ENCODE data around the gene VPS29. TPM values are rescaled to one million over a fixed set of nuclear protein-coding genes. Genes with fewer than 3 reads are reported as not detected.
"Not testable (repeated sequence)": the region's sequence is repeated elsewhere in the genome, so short reads cannot be mapped to it uniquely, and the experiment has no call there.

VPS29 gene
- 59.9 and 64.8 TPM in 2 replicates for total RNA-seq
- 82.2 TPM for polyA plus RNA-seq (2012)

DNA sequence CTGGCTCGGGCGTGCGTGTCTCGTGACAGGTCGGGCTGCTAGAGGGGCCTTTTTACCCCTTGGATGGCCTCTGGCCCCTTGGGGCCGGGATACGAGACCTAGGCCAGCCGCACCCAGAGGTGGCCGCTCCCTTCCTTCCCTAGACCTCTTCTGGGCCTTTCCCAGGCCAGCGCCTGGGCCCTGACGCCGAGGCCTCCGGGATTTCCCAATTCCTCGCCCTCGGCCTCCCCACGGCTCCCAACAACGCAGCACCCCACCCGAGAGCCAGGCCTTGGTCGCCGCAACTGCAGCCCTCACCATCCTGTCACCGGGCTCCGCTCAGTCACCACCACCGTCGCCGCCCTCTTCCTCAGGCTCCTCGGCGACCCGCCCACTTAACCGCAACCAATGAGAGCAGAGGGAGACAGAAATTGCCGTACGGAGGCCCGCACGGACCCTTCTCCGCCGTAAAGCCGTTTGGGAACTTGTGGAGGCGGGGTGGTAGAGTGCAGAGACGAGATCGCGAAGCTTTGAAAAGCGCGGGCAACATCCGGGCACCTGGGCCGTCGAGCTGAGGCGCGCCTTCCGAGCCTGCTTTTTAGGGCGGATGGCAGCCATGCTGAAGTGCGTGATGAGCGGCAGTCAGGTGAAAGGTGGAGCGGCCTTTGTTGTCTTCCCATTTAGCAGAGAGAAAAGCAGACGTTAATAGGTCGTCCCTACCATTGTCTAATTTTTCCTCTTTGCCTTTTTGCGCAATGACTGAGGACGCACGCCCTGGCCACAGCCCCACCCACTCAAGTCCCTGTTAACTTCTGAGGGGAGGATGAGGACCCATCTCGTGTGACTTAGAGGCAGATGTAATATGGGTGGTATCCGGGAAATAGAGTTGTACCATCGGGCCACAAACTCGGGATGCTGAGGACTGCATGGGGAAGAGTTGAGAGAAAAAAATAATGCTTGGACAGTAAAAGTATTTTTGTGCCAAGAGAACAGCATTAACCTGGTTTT is at the start of gene VPS29, which contains the start of gene RAD9B:
TSS of gene VPS29 (minus strand) at position 360 of the 987 bp plus-strand sequence. CDS start at position 300, 60 bp downstream.
TSS of gene RAD9B (plus strand) at position 580 of the 987 bp plus-strand sequence. CDS start at position 587, 7 bp downstream.
- peak; percentile 99 for DNase-seq (ENCODE audit: low read depth)

DNA sequence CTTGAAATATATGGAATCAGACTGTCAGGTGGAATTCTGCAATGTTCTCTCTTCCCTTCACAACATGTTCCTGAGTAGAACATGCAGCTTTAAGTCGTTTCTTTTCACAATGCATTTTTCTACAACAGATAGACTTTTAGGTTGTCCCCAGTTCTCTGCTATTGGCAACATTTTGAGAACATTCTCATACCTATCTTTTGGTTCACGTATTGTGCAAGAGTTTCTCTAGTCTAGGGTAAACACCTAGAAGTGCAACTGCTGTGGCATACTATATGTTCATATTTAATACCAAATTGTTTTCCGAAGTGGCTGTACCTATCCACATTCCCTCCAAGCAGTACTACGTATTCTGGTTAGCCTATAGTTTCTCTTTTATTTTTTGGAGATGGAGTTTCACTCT is 49.1 kb upstream of the VPS29 start:
- no peak for DNase-seq (ENCODE audit: low read depth)

DNA sequence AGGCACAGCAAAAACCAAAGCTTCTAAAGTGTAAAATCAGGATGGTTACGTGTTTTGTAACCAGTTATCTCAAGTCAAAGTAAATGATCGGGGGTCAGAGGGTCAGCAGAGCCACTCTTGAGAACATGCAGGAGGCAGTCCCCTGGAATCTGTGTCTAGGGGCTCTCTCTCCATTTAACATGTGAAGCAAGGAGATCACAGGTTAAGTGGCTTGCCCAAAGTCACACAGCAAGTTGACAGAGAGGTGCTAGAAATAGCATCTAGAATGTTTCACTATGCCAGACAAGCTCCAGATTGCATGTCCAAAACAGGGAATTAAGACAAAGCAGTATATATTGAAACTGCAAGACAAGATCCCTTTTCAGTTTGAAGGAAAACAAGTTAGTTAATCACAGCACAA is 47.8 kb upstream of the VPS29 start:
- DNase-seq (ENCODE audit: low read depth) = no peak

DNA sequence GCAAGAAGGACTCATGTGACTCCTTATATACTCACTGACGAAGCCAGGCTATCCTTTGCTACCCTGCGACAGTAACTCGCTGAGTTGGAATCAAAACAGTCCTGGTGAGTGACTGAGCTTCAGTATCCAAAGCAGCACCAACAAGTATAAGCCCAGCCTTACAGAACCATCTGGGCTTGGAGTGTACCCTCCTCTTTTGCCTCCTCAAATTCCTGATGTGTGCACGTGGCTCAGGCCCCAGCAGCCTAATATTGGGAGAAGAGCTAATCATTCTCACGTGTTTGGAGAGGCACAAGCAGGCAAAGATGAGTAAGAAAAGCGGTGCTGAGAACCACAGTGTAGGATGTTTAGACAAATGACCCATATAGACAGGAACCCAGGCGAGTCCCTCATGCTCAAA is 46.8 kb upstream of the VPS29 start:
- no peak for DNase-seq (ENCODE audit: low read depth)

DNA sequence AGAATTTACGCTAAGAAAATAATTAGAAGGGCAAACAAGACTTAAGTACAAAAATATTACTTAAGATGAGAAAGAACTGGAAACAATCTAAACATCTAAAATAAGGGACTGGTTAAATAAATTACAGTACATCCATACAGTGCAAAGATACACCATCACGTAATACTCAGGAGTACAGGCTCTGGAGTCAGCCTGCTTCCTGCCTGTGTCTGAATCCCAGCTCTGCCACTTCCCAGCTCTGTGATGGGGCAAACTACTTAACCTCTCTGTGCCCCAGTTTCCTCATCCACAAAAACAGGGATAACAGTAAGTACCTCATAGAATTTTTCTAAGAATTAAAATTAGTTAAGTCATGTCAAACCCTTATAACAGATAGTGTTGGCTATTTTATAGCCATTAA is 45.2 kb upstream of the VPS29 start:
- no peak for DNase-seq (ENCODE audit: low read depth)

DNA sequence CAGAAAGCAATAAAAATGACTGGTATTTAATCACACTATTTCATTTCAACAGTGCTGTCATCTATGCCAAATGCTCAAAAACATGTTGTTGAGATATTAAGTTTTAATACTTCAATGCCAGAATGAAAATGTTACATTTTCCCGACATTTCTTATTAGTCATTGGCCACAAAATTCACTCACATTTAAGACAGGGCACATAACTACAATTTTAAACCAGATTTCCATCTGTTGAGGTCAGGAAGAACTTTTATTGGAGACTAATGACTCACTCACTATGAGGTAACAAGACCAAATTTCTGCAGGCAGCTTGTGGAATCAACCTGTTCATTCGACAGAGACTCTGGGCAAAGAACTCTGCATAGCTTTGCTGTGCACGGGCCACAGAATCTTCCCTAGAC is 44.4 kb upstream of the VPS29 start:
- DNase-seq (ENCODE audit: low read depth) = peak; percentile 83

DNA sequence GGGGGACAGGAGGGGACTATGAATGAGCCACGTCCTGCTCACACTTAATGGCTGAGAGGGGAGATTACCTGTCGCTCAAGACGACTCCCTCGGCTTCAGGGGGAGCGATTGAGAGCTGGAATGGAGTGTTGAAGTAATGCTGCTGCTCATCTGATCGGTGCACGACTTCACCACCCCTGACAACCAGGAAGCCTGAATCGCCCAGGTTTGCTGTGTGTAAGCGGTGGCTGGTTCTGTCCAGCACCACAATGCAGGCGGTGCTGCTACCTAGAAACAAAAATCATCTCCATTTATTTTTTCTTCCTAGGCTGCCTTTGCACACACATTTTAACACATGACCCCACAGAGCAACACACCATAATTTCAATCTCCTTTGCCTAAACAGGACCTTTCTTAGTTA is 43.9 kb upstream of the VPS29 start:
- DNase-seq (ENCODE audit: low read depth) = no peak

DNA sequence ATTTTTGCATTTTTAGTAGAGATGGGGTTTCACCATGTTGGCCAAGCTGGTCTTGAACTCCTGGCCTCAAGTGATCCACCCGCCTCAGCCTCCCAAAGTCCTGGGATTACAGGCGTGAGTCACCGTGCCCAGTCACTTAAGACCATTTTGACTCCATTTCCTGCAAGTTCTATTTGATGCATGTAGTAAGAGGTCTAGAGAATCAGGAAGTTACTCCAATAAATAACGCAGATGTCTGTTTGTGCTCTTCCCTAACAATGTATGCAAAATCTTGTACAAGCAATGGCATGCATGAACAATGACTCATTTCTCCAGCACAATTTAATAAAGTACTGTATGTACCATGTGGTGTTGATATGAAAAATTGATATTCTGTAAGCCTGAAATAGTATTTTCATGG is 43.3 kb upstream of the VPS29 start:
- DNase-seq (ENCODE audit: low read depth) = not testable (repeated sequence)

DNA sequence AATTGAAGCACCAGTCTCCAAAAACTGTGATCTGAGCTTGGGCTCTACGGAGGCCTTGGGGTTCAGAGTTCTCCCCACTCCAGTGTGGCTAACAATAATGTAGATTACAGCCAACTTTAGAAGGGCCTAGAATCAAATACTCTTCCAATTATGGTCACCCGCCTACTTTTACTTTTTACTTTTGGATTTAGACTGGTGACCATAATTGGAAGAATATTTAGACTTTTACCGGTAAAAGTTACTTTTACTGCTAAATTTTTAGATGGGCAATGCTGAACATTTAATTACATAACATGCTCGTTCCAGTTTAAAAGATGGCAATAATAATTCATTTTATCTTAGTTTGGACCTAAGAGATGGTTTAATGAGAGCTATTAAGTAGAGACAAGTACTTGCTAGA is 42.1 kb upstream of the VPS29 start:
- DNase-seq (ENCODE audit: low read depth) = no peak

DNA sequence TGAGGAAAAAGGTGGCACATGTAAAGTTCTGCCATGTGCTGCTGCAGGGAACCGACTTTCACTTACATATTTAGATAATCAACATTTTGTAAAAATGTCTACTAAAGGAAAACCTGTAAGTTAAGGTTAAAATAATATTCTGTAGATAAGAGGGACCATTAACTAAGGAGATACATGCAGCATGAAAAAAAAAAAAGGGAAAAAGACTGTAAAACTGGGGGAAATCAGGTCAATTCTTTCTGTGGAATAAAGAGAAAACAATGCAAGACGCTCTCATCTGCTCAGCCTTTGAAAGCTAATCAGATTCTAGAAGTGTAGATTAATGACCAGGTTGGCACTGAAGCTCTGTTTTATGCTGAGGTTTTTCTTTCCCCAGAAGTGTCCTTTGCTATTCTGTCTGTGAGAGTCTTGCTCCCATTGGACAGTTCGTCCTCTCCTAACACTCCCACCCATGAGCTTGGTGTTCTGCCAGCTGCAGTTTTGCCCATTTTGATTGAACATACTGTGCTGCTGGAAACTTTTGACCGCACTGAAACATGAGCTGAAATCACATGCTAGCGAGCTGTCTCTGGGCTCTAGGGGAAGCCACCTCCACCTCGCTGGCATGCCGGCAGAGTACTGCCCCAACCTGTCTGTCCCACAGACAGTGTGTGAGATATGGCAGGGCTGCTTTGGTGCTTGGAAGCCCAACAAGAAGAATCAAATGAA is 41.5 kb upstream of the VPS29 start:
- peak; percentile 94 for DNase-seq (ENCODE audit: low read depth)

DNA sequence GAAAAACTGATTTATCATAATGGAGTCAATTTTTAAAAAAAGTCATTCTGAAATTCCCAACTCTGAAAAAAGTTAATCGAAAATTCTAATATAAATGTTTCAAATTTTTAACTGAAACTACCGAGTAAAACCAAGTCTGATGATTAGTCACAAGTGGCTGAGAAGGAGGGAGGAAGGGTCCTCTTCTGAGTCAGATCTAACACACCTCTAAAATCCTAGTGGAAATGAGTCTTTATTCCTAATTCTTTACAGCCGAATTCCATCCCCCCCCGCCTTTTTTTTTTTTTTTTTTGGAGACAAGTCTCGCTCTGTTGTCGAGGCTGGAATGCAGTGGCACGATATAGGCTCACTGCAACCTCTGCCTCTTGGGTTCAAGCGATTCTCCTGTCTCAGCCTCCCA is 38.1 kb upstream of the VPS29 start:
- no peak for DNase-seq (ENCODE audit: low read depth)

DNA sequence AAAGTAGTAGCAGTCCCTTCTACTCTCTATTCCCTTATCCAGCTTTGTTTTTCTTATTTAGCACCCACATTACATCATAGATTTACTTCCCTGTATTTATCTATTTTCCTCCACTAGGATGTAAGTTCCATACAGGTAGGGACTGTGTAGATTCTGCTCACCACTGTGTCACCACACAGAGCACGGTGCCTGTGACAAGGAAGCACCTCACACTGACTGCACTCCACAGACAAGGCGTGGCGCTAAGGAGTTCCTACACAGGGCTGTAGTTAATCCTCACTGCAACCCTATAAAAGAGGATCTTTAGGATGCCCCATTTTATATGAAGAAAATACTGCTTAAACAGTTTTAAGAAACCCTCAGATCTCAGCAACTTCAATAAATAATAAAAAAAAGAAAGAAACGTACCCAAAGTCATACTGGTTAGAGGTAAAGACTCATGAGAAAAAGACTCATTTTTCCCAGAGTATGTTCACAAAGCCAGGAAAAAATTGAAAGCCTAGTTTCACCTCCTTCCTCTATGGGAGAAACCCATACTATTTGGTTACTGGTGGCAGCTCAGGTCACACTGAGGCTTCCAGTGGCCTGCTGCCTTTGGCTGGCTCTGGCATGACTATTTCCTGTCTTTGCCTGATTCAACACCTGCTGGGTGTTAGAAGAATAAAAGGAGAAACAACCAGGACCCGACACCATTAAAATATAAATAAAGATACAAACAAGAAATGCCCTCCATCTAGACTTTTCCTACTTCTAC is 37.1 kb upstream of the VPS29 start:
- DNase-seq (ENCODE audit: low read depth) = peak; percentile 57

DNA sequence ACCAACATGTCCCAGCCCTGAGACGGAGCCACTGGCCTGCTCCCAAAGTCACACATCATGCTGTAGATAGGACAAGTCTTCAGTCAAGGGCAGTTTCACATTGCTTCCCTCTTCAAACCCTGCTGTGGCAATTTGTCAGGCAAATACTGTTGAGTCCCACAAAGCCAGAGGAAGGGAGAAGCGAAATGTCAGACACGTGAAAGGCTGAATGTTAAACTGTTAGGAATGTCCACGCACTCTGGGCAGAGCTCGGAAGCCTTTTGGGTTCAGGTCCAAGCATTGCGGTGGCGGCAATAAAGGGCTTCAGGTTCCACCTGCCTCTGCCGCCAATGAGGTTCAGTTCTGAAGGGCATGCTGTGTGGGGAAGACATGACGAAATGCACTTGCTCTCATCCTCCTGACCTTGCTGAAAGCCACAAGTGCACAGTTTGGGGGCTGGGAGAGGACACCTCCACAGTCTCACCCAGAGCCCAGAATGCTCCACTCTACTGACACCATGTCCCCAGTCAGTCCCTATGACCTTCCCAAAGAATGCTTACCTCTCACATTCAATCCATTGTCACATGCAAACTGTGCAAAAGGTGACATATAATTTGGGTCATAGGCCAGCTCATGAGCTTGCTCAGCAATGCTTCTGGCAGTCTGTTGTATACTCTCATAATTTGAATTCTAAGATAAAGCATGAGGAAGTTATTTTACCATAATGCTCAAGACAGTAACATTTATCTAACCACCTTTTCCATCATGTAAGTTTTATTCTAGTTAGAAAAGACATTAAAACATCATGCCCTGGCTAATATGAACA is 35.9 kb upstream of the VPS29 start:
- DNase-seq (ENCODE audit: low read depth) = peak; percentile 93

DNA sequence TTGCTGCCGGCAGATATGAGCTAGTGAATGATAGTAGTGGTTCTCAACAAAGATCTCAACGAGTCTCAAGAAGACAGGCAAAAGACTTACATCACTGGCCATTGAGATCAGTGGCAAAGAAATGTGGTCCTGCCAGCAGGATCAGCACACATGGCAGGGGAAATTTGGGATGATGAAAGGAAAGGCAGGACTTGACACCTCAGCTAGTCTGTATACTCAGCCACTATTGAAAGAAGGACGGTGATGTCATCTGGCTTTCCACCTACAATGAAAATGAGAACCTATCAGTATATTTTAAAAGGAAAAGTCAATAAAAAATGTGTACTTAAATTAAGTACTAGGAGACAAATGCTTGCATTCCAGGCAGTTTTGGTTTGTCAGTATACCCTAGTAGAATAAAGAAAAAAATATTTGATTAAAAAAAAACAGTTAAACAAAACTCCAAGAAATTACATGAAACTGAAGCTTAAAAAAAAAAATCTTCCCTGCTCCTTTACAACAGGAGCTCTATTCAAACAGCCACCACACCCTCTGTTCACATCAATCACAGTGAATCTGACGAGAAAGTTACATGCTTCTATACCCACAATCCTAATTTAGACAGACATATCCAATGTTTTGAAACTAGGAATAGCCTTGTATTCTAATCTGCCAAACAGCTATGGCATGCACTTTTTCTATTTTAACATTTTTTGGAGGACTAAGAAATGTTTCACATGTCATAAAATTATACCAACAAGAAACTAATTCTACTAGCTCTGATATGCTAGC is 35.1 kb upstream of the VPS29 start:
- peak; percentile 94 for DNase-seq (ENCODE audit: low read depth)

DNA sequence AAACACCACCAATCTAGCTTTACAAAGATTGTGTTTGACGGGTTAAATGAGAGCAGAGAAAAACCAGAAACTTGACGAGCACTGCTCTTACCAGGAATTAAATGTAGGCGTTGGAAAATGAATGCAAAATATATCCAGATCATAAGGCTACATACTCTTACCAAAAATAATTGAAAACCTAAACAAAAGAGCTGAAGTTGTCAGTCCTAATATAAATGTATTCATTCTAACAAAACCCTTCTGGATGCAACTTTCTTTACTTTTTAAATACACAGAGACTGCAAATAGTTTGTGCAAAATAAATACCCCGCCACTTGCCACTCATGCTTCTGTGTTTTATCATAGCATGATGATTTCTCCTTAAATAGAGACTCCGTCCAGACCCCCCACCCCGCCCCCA is 32.9 kb upstream of the VPS29 start:
- no peak for DNase-seq (ENCODE audit: low read depth)

DNA sequence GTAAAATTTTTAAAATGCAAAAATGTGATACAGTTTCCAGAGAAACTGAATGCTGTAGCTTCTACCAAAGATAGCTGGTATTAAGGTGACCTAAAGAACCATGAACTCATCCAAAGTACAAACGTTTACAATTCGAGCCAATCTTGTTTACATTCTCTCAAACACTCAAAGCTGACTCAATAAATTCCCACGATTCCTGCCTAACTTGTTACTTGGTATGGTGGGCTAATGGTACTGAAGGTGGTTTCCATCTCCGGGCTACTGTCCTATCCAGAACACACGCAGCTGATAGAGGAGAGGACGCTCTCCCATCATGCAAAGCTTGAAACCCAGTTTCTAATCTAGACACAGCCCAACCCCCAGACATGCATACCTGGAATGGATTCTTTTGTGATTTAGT is 31.7 kb upstream of the VPS29 start:
- no peak for DNase-seq (ENCODE audit: low read depth)

DNA sequence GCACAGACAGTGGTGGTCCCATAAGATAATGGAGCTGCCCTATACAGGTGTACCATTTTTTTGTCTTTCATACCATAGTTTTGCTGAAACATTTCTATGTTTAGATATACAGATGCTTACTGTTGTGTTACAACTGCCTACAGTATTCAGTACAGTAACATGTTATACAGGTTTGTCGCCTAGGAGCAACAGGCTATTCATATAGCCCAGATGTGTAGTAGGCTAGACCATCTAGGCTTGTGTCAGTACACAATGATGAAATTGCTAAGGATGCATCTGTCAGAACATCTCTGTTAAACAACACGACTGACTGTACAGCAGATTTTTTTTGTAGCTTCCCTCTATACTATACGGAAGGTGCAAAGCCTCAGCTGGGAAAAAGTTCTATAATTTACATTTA is 30.7 kb upstream of the VPS29 start:
- no peak for DNase-seq (ENCODE audit: low read depth)

DNA sequence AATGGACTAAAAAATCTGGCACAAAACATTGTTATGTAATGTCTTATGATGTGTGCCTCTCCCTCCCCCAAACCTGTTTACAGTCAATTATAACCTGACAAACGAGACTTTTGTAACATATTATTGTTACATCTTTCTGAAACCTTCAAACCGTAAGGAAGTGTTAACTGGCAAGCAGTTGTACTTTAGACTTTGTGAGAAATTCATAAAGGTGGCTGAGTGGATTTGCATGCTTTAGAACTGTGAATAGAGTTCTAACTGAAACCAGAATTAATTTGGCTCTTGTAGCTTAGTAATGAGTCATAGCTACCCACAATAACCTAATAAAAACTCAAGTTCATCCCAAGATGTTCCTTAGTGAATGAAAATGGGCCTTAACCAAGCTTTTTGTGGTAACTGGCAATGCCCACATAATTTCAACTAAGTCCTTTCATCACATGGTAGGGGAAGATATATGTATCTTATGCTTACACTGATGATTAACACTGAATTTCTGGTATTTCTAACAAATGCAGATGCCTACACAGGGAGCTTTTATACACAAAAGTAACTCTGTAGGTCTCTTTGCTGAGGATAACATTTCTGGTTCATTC is 29.9 kb upstream of the VPS29 start:
- DNase-seq (ENCODE audit: low read depth) = peak; percentile 42

DNA sequence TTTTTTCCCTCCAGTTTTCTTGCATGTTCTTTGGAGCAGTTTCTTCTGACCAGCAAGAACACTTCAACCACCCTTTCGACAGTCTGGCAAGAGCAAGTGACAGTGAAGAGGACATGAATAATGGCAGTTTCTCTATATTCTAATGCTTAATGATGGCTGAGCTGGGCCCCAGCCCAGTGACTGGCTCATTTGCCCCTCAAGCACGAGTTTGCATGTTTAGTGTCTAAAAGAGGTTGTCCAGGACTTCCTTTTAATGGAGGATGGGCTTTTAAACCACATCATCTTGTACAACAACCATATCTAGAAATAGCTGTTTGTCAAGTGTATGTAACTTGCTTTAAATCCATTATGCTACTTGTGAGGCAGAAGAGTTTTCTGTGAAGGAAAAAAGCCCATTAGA is 28.6 kb upstream of the VPS29 start:
- no peak for DNase-seq (ENCODE audit: low read depth)

Measured in myocyte (in vitro differentiated cells).